ENCODE measurements around the gene CACNG6.
"Not testable (repeated sequence)": the region's sequence is repeated elsewhere in the genome, so short reads cannot be mapped to it uniquely, and the experiment has no call there.

CACNG6 gene, protein sequence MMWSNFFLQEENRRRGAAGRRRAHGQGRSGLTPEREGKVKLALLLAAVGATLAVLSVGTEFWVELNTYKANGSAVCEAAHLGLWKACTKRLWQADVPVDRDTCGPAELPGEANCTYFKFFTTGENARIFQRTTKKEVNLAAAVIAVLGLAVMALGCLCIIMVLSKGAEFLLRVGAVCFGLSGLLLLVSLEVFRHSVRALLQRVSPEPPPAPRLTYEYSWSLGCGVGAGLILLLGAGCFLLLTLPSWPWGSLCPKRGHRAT

DNA sequence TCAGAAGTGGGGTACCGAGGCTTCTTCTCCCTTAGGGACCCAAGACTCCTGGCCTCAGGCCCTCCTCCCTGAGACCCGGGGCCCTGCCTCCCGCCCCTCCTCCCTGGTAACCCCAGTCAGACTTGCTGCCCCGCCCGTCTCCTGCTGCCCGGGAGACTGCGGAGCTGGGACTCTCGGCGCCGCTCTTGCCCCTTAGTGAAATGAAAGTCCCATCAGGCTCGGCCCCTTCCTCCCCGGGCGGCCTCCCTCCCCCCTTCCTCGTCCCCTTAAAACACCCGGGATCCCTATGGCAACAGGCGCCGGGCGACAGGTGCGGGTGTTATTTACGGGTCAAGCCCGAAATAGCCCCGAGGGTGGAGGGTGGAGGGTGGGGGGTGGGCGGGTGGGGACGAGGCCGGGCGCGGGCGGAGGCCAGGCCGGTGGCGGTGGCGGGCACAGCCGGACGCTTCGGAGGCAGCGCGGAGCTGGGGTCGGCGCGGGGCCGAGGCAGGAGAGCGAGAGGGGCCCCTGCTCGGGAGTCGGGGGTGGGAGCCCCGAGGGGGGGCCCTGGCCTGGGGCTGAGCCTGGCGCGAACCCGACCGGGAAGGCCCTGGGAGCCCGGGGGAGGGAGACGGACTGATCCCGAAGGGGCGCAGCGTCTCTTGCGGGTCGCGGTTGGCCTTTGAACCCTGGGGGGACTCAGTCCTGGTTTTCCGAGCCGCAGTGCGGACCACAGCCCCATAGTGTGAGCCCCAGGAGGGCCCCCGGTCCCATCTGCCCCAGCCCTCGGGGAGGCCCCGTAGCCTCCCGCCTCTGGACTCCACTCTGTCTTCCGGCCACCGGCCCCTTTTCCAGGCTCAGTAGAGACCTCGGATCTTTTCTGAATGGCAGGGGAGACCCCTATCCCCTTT, at the start of gene CACNG6:
CACNG6 (plus strand) TSS at position 414 of the 890 bp plus-strand sequence. CDS start 1,241 bp downstream, outside the sequence.
- no peak for DNase-seq

DNA sequence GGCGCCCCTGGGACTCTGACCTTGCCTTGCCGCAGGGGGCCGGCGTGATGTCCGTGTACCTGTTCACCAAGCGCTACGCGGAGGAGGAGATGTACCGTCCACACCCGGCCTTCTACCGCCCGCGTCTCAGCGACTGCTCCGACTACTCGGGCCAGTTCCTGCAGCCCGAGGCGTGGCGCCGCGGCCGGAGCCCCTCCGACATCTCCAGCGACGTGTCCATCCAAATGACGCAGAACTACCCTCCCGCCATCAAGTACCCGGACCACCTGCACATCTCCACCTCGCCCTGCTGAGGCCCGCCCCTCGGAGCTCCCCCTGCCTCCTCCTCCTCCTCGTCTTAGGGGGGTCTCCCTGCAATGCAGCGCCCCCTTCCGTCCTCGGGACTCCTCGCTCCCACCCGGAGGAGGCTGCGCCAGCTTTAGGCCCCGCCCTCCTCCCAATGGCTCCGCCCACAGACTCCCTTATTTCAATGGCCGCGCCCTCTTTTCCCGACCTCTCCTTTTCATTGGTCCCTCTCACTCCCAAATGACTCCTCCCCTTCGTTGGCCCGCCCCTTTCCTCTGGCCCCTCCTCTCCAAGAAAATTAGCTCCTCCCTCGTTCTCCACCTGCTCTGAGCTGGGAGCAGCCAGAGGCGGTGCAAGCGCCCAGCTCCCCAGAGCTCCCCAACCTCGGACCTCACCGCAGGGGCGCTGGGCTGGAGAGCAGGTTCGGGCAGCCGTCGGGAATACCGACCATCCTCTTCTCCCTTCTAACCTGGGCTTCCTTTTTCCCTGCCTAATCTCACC, 49.2 kb upstream of the CACNG6 start:
- no peak for DNase-seq

DNA sequence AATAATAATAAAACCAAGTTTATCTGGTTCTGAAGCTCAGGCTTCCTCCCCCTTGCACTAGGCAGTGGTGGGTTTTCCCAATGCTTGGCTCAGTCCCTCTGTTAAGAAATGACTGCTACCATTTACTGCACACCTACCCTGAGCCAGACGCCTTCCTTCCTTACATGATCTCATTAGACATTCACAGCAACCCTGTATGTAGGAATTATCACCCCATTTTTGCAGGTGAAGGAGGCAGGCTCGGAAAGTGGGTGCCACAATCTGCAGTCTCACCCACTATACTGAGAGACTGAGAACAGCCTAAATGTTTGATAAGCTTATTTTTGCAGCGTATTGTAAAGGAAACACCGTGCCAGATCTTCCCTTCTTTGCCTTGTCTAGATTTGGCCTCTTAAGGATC, 47.0 kb upstream of the CACNG6 start:
- no peak for DNase-seq

DNA sequence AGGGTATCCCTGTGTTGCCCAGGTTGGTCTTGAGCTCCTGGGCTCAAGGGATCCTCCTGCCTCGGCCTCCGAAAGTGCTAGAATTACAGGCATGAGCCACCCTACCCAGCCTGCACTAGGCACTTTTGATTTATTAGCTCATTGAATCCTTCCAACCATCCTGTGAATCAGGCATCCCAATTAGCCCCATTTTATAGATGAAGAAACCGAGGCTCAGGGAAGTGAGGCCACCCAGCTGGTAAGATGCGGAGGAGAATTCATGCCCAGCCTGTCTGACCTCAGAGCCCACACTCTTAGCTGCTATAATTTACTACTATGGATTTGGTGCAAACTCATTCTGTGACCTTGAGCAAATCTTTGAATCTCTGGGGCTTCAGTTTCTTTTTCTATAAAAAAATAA, 46.5 kb upstream of the CACNG6 start:
- no peak for DNase-seq

DNA sequence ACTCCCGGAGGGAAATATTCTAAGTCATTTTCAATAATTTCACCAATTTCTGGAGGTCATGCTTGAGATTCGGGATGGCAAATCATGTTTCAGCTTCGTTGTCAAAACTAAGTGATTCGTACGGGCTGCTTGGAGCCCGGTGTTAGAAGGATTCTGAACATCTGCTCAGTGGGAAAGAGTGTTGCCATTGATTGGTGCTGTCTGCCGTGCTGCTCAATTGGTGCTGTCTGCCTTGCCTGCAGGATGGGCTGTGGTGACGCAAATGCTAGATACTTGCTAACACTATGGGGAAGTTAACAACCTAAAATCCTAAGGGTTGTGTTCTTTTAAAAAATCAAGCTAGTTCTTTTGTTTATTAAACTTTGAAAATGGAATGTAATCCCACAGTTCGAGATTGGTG, 46.0 kb upstream of the CACNG6 start:
- no peak for DNase-seq

DNA sequence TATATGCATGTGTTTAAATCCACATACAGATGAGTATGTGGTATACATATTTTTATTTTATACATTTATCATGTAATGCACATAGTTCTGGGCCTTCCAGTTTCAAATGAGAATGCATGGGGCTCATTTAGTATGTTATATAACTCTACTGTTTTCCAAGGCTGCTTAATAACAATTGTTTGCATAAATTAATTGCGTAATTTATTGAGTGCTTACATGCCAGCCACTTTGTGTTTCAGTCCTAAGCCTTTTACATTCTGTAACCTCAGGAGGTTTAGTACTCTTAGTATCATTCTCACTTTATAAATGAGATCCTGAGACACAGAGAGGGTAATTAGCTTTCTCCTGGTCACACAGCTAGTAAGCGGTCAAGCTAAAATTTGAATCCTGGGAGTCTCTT, 45.4 kb upstream of the CACNG6 start:
- no peak for DNase-seq

DNA sequence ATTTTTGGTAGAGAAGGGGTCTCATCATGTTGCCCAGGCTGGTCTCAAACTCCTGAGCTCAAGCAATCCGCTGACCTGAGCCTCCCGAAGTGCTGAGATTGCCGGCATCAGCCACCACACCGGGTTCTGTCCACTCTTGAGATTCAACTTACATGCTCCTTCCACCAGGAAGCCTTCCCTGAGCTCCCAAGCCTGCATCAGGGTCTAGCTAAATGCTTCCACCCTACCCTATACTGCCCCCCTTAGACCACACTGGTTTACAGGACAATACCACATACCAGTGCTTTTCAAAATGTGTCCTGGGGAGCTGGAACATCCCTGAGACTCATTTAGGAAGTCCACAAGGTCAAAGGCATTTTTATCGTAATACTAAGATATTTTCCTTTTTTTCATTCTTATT, 43.8 kb upstream of the CACNG6 start:
- no peak for DNase-seq

DNA sequence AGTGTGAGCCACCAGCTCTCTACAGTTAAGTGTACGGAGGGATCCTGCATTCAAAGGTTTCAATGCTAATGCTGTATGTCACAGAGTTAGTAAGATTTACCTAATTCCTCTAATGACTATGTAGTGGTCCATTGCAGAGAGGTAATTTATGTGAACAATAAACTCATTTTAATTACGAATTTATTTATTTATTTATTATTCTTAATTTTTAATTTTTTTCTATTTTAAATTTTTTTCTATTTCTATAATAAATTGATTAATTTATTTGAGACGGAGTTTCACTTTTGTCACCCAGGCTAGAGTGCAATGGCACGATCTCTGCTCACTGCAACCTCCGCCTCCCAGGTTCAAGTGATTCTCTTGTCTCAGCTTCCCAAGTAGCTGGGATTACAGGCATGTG, 42.8 kb upstream of the CACNG6 start:
- DNase-seq, result not testable (repeated sequence)

DNA sequence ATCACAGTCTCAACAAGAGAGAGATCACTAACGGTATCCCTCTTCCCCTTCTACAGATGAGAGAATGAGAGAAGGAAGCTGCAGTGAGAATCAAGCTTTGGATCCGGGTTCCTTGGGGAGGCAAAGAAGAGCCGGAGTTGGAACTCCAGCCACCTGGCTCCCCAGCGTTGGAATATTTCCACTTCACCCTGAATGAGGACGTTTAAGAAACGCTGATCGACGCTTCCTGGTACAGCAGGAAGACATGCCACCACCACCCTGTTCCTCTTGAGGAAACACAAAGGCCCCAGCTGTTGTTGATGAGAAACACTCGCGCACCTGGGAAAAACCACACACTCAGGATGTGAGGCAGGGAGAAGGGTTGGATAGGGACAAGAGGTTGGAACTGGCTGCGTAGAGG, 40.0 kb upstream of the CACNG6 start:
- no peak for DNase-seq

DNA sequence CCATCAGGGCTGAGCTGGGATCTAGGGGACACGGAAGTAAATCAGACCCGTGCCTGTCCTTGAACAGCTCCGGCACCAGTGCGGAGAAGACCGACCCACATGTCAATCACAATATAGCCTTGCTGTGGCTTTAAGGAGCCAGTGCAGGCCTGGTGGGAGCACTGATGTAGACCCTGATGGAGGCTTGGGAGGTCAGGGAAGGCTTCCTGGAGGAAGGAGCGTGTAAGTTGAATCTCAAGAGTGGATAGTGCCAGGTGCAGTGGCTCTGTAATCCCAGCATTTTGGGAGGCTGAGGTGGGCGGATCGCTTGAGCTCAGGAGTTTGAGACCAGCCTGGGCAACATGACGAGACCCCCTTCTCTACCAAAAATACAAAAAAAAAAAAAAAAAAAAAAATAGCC, 39.5 kb upstream of the CACNG6 start:
- no peak for DNase-seq

DNA sequence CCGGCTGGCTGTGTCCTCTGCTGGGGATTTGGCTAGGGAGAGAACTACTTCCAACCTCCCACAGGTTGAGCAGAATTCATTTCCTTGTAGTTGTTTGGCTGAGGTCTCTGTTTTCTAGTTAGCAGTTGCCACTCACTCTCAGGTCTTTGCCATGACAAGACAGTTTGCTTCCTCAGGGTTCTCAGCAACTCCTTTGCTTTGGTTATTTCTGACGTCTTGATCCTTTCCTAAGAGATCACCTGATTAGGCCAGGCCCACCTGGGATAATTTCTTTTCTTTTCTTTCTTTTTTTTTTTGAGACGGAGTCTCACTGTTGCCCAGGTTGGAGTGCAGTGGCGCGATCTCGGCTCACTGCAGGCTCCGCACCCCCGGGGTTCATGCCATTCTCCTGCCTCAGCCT, 38.1 kb upstream of the CACNG6 start:
- DNase-seq, result no peak

DNA sequence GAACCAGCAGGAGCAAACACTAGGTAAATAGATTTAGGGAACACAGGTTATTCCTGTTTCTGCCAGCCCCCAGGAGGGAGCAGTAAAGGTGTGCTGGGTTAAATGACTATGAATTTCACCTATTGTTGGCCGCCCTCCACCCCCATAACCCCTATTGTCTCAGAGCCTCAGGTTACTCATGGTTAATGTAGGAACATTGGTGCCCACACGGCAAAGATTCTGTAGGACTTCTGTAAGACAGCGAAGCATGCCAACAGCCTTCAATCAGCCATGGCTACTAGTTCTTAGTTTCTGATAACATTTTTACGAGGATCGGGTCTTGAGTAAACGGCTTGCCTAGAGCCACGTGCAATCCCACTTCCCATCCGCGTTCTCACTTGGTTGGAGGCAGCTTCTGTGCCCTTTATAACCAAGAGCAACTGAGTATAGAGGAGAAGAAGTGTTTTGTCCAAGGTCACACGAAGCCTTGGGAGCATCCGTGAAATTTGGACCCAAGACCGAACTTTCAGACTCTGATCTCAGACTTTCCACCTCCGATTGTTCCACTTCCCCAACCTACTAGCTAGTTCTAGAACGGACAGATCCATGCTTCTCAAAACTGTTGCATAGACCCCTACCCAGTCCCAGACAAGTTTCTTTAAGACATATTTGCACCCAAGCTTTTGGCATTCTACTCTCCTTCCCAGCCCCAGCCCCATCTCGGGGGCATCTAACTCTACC, 33.8 kb upstream of the CACNG6 start:
- DNase-seq, result no peak

DNA sequence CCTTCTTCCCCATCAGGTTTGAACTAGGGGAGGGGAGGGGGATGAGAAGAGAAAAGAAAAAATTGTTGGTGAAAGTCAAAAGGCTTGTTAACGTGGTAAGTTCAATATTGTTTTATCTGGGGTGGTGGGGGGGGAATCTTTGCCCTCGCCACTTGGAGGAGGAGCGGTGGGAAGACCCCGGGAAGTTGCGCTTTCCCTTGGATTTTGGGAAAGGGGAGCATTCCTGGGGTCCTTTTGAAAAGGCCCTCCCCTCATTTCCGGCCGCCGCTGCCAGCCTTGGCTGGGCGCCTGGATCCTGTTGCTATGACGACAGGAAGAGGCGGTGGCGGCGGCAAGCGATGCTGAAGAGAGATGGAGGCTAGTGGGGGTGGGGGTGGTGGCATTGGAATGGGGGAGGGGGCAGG, 33.3 kb upstream of the CACNG6 start:
- DNase-seq, result no peak

DNA sequence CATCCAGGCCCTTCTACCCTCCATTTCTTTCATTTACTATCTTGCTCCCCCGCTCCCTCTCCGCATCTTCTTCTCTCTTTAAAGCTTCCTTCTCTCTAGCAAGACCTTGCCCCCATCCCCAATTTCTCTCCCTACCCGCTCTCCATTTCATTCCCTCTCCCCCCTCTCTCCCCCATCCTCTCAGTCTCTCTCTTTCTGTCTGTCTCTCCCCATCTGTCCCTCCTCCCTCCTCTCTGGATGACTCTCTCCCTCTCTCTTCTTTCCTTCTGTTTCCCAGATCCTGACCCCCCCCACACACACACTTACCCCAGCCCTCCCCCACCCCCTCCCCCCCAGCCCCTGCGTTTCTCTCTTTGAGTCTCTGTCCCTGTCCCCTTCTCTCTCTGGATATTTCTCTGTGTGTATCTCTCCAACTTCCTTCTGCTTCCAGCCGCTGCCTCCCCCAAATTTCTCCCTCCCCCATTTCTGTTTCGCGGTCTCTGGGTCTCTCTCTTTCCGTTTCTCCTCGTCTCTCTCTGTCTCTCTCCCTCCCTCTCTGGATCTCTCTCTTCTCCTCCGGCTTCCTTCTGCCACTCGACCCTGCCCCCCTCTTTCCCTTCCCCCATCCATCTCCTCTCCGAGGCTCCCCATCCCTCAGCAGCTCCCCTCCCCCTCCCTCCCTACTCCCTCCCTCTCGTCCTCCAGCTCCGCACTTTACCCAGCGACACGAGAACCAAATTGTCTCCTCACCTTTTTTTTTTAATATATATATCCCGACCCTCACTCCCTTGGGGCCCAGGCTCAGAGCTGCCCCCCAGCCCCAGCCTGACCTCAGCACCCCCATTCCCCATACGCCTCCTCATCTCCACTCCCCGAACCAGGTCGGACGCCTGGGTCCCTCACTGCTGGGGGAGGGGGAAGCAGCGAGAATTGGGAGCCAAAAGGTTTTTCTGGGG, 32.3 kb upstream of the CACNG6 start:
- DNase-seq, result no peak

DNA sequence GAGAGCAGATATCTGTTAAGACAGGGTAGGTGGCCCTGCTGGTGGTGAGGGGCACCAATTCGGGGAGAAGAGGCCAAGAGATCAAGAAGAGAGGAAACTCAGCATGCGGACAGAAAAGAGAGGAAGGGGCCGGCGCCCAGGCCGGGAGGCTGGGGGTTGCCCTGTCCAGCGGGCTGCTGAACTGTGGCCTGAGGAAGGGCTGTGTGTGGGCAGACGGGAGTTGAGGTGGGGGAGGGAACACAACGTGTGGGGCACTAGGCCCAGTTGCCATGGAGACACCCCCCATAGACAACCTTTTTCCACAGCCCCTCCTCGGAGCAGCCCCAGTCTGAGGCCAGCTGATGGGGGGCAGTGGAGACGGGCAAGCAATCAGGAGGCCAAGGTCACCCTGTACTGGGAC, 31.2 kb upstream of the CACNG6 start:
- DNase-seq, result no peak

DNA sequence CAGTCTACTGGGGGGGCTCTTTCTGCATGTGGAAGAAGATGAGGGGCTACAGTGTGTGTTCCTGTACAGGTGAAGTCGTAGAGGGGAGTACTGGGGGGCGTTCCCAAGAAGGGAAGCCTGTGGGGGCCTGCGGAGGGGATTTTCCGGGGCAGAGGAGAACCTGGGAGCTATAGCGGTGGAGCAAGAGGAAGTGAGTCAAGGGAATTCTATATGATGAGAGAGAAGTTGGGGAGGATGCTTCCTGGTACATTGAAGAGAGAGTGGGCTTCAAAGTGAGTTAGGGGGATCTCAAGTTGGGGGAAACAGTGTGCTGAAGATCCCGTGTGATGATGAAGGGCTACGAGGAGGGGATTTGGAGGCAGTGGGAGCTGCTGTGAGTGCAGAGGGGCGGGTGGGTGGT, 30.6 kb upstream of the CACNG6 start:
- no peak for DNase-seq

DNA sequence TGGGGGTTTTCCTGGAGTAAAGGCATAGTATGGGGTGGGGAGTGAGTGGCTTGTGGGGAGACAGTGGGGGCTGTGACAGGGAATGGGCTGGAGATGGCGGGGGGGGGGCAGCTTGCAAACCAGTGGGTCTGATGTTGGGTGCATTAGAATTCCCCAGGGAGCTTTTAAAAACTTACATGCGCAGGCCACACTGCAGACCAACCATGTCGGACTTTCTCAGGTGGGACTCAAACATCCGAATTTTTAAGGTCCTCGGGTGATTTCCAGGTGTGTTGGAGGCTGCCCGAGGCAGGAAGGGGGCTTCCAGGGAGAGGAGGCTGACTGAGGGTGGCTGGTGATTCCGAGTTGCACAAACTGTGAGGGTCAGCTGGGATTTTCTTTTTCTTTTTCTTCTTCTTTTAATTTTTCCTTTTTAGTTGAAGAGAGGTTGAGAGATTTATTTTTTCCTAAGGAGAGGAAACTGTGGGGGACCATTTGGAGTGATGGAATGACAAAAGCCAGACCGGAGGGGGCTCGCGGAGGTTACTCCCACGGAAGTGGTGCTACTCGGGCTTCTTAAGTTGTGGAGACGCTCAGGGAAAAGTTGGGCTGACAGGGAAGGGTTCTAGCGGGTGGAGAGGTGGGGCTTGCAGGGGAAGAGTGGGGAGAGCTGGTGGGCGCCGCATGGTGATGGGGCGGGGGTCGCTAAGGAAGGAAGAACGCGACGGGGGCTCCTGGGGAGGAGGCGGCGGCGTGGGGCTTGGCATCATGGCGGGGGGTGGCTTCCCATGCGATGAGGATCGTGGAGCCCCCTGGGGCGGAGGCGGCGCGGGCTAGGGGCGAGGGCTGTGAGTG, 29.7 kb upstream of the CACNG6 start:
- DNase-seq, result no peak

DNA sequence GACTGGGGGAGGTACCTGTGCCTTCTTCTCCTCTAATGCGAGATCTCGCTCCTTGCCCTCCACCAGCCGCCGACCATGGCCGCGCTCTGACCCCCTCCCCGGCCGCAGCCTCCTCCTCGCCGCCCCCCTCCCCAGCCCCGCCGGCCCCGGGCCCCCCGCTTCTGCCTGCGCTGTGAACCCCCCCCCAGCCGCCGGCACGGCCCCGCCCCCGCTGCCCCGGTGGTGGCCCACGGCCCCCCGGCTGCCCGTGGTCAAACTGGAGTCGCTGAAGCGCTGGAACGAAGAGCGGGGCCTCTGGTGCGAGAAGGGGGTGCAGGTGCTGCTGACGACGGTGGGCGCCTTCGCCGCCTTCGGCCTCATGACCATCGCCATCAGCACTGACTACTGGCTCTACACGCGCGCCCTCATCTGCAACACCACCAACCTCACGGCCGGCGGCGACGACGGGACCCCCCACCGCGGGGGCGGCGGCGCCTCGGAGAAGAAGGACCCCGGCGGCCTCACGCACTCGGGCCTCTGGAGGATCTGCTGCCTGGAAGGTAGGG, 28.5 kb upstream of the CACNG6 start, which contains the start of gene CACNG8:
CACNG8 (plus strand) TSS at position 51 of the 545 bp plus-strand sequence.
- DNase-seq, result no peak

DNA sequence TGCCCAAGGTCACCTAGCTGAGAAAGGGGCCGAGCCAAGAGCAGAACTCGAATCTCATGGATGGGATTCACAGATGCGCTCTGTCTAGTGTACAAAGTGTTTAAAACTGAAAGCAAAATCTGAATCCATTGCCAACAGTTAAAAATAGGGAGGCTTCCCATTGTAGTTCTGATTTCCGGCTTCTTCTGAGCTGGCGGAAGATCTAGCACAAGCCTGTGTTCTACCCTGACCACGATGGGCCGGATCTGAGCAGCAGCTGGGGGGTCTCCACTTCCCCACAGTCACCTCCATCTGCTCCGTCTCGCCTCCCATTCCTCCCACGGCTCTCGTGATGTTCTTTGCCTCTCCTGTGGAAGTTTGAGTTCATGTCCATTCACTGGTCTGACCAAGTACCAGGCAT, 26.3 kb upstream of the CACNG6 start:
- no peak for DNase-seq

DNA sequence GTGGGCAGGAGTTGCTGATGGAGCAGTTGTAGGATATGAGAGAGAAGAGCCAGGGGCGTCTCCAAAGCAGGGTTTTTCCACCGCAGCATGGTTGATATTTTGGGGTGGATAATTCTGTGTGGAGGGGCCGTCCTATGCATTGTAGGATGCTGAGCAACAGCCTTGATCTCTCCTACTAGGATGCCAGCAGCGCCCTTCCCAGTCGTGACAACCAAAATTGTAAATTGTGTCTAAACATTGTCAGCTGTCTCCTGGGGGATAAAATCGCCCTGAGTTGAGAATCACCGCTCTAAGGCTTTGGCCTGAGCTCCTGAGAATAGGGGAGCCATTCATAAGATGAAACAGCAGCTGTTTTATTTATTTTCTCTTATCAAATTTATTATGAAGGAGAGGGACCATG, 24.5 kb upstream of the CACNG6 start:
- DNase-seq, result no peak
